Stimulated activated CD4-positive, alpha-beta T cell treated with anti-CD3 and anti-CD28 coated beads, Interleukin-2, amount 100 ng/mL, for 24 hours (primary cell): ENCODE measurements around the gene WBP1L.

Experiments used
- DNase-seq, 2 donors: peaks; one replicate each; pipeline ENCODE4 v3.0.0-alpha.2; 2020

WBP1L gene

DNA sequence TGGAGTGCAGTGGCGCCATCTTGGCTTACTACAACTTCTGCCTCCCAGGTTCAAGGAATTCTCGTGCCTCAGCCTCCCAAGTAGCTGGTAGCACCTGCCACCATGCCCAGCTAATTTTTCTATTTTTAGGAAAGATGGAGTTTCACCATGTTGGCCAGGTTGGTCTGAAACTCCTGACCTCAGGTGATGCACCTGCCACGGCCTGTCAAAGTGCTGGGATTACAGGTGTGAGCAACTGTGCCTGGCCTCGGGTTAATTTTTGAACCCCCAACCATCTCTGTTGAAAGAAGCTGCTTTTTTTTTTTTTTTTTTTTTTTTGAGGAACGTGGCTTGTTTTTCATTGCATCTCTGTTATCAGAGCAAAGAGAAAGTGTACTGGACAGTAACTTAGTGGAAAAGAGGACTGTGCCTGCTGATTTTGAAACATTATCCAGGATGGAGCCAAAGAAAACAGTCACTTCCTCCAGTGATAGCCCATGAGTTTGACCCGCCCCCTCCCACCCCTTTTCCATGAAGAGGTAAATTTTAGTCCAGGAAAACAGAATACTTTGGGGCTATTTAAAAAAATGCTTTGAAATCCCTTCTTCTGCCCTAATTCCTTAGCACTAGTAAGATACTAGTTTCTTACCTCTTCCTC is 38.3 kb downstream of the WBP1L start:
- no peak for DNase-seq

DNA sequence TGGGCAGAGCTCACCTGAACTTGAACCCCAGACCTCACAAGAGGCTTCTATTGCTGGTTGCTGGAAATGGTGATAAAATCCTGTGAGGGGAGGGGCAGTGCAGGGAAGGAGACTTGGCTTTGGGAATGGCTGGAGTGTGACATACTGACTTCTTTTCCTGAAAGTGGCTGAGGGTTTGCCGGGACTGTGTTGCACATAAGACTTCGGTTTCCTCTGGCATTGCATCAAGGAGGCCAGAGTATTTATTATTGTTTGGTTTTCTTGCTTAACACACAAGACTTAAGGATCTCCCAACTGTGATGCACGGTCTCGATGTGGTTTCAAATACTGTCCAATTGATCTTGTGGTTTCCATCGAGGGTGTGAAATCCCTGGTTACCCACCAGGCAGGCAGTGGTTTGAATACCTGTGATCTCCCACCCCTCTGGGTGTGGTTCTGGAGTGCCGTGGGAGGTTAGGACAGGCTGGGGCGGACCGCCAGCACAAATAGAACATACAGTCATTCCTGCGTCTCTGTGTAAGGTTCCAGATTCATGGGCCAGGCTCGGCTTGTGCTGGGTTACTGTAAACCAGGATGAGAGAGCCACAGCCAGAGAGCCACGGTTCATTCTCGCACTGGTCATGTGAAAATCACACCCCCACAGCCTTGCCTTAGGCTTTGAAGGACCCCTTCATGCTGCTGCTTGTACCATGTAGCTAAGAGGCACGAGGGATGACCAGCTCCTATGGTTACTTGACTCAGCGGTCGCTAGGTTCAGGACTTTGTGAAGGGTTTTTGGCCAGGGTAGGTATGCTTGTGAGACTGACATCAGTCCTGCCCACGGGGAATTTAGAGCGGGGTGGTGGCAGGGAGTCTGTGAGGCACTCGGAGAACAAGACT is 39.2 kb downstream of the WBP1L start:
- DNase-seq = no peak

- DNase-seq = no peak
These were observed 39.8 kb downstream of the WBP1L start for GRCh38 chr10:102783568-102783967.

- no peak for DNase-seq
These were observed 42.1 kb downstream of the WBP1L start for GRCh38 chr10:102785818-102786217.

GRCh38 chr10:102791754-102792395 is 48.1 kb downstream of the WBP1L start:
- no peak for DNase-seq

- no peak for DNase-seq
These were observed 52.0 kb downstream of the WBP1L start for GRCh38 chr10:102795453-102796406.

DNA sequence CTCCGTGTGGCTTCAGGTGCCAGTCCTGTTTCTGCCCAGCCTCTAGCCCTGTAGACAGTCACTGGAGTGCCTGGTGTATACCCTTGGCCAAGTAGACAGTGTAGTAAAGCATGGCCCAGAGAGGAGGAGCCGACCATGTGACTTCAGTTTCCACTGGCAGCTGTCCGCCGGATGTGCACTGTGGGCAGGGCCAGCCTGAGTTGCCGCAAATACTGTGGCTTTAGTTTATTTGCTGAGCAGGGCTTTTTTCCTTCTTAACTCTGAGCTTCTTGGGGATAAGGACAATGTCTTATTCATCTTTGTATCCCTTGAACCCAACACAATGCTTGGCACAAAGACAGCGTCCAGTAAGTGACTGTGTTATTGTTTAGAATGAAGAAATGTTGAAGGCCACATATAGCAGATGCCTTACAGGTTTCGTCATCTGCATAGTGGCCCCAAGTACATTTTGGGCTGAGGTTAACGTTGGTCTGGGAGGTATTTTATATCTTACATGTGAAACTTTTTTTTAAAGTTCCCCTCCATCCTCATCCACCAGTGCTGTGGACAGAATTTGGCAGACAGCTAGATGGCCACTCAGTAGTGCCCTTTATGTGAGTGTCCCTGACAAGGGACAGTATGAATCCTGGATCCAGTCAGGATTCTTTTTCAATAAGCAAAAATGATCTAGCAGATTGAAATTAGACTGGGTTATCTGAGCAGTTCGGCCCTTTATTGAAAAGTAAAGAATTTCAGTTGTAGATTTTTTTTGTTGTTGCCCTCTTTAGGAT is 52.8 kb downstream of the WBP1L start:
- DNase-seq = peak; percentile 40 to 65

DNA sequence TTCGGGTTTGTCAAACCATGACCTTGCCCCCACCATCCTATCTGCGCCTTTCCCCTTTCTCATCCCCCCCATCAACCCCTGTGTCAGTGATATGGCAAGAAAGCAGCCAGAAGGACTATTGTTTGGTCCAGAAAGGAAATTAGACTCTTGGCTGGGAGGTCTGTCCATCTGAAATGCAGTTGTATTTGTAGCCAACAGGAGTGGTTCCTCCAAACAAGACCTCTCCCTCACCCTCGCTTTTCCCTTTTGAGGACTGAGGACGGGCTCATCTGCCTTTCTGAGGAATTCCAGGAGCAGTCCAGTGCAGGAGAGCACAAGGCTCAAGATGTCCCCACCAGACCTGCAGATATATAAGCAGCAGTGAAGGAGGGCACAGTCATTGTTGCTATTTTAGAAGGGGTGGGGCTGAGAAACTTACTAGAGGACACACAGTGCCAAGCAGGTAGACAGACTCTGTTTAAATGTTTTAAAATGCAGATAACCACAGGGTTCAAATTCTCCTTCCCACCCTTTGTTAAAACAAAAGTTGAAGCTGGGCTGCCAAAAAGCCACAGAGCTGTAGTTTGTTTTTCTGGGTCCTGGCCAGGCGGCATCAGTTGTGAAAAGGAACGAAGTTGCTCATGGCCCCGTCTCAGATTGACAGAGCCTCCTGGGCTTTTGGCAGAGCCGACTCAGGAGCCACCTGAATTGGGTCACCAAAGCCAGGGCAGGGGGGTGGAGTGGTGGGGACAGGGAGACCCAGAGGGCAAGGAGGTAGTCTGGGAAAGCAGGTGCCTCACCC is 56.1 kb downstream of the WBP1L start:
- no peak for DNase-seq

- DNase-seq = no peak
These were observed 57.0 kb downstream of the WBP1L start for GRCh38 chr10:102800611-102801335.

DNA sequence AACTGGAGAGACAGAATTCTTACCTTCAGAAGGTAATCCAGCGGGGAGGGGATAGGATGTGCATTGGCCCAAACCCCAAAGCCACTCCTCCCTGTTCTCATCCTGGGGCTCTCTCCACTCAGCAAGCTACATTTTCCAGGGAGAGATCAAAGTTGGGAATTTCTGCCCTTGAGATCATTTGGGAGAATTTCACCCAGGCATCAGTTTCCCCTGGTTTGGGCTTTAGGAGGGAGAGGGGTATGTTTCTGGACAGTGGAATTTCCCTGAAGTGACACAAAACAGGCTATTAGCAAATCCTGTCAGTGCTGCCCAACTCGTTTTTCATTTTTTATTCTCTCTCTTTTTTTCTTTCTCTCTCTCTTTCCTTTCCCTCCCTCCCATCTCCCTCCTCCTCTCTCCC is 57.7 kb downstream of the WBP1L start:
- DNase-seq = no peak

- no peak for DNase-seq
These were observed 58.2 kb downstream of the WBP1L start for GRCh38 chr10:102801978-102802377.

- DNase-seq = peak; percentile 3 to 28
These were observed 59.3 kb downstream of the WBP1L start for GRCh38 chr10:102802920-102803534.

GRCh38 chr10:102804382-102805055 is 60.8 kb downstream of the WBP1L start:
- no peak for DNase-seq

DNA sequence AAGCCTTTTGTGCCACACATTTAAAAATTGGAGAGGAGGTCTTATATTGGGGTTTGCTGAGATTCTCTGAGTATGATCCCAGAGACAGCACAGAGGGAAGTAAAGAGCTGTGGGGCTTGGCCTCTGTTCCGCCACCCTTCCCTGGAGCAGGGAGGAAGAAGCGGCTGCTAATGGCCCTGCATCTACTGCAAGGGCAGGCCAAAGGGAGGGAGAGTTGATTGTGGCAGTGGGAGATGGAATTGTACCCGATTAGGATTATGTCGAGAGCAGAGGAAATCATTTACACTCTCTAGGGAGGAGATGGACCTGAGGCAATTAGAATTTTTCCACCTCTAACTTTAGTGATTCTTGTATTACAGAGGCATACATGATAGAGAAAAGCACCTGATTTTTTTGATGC is 64.6 kb downstream of the WBP1L start:
- no peak for DNase-seq

GRCh38 chr10:102811346-102811745 is 67.6 kb downstream of the WBP1L start:
- no peak for DNase-seq

DNA sequence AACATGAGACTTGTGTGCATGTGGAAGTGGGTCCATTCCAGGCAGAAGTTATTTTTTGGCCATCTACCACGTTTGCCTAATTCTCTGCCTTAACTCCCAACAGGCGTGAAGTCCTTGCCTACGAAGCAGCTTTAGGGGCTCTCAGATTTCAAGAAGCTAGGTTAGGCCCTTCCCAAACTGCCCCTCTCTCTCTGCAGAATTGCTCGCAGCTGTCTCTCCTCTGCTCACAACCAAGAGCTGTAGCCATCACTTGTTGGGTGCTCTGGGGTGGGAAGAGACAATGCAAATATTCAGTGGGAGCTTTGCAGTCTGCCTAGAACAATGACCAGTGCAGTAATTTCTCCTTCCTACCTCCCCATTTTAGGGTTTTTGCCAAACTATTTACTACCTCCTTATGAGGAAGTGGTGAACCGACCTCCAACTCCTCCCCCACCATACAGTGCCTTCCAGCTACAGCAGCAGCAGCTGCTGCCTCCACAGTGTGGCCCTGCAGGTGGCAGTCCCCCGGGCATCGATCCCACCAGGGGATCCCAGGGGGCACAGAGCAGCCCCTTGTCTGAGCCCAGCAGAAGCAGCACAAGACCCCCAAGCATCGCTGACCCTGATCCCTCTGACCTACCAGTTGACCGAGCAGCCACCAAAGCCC is 68.6 kb downstream of the WBP1L start:
- no peak for DNase-seq

GRCh38 chr10:102813017-102813541 is 69.3 kb downstream of the WBP1L start:
- no peak for DNase-seq

- no peak for DNase-seq
These were observed 70.1 kb downstream of the WBP1L start for GRCh38 chr10:102813734-102814452.
